ENCODE measurements around the gene MAML3. TPM values are rescaled to one million over a fixed set of nuclear protein-coding genes. Genes with fewer than 3 reads are reported as not detected.
A peak's percentile ranks its signal among the peaks of the same experiment; 100 is the strongest.

Gene MAML3
- total and polyA plus RNA-seq, 12 donors = 1.1 to 4.6 (median 2.6) TPM

DNA sequence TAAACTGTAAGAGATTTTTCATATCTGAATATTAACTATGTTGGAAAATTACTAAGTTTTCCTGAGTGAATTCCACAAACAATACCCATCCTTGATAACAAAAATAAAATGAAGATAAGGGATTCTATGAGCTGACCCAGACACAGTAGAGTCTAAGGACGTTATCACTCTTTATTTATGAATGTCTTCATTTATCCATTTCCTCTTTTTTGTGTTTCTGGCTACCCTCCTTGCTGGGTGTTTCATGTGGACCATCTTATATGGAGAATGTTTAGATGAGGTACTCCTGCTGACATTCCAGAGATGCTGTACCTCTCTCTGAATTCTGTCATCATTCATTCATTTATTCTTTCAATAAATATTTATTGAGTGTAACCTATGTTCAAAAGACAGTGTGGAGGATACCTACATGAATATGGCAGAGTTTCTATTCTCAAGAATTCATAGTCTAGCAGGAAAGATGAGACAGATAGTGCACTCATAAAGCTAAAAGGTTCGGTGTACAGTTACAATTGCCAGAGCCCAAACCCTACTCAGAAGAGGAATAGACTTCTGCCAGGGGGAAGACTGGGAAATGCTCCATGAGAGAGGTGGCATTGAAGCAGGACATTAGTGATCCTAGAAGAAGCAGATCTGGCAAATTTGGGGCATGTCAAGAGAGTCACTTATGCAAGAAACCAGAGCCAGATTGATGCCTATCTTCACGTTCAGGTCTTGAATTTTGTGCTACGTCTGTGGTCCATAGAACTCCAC is 195.8 kb downstream of the MAML3 start:
- DNase-seq (no peak), ATAC-seq (no peak)
- Histone ChIP-seq H3K36me3 (no peaks in the 10 kb centered on the region), H3K27me3 (no peaks in the 10 kb centered on the region), H3K4me1 (peaks cover 0 to 41% (median 26%) of the 10 kb centered on the region in 9 donors), H3K4me3 (no peak overlapping the region), H3K9me3 (no peaks in the 10 kb centered on the region), H3K27ac (no peak overlapping the region)
- TF ChIP-seq, protein P1, sequence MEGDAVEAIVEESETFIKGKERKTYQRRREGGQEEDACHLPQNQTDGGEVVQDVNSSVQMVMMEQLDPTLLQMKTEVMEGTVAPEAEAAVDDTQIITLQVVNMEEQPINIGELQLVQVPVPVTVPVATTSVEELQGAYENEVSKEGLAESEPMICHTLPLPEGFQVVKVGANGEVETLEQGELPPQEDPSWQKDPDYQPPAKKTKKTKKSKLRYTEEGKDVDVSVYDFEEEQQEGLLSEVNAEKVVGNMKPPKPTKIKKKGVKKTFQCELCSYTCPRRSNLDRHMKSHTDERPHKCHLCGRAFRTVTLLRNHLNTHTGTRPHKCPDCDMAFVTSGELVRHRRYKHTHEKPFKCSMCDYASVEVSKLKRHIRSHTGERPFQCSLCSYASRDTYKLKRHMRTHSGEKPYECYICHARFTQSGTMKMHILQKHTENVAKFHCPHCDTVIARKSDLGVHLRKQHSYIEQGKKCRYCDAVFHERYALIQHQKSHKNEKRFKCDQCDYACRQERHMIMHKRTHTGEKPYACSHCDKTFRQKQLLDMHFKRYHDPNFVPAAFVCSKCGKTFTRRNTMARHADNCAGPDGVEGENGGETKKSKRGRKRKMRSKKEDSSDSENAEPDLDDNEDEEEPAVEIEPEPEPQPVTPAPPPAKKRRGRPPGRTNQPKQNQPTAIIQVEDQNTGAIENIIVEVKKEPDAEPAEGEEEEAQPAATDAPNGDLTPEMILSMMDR (IDR thresholded peaks at IDR 0.05) = no peak
- intact Hi-C loops (cut with DNase I) = loop anchor here in 1 of 10 donors (5.0 kb wide), 1 partner anchor 36 kb away; no protein-coding TSS in a partner anchor
- whole genome bisulfite sequencing, 2 donors = 74 to 87% methylated on average over 4 of the region's 4 CpGs

DNA sequence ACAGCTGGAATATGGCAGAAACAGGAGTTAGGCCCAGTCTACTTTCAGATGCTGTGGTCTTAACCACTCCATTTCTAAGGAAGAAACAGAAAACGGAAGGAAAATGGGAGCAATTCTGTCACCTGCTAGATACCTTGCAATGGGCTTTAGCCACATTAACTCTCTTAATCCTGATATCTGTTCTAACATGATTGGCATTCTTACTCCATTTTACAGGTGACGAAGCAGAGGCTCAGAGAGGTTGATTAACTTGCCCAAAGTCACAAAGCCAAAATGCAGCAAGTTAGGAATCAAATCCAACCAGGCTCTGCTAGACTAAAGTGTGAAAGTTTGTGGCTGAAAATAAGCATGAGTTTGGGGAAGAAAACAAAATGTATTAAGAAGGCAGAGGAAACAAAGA is 196.9 kb downstream of the MAML3 start:
- peaks cover 0 to 34% (median 21%) of the 10 kb centered on the region in 9 donors for H3K4me1 ChIP-seq
- no peak for DNase-seq
- intact Hi-C loops (cut with DNase I) = loop anchor here in 1 of 10 donors (5.0 kb wide), 1 partner anchor 35 kb away; no protein-coding TSS in a partner anchor
- H3K27me3 ChIP-seq = no peaks in the 10 kb centered on the region
- H3K27ac ChIP-seq = peak overlapping the region in 2 of 10 donors; percentile 6 to 29
- WGBS, 2 donors = 96 to 99% methylated on average over 2 of the region's 2 CpGs
- H3K9me3 ChIP-seq = no peaks in the 10 kb centered on the region
- no peak overlapping the region for H3K4me3 ChIP-seq
- no peak for ATAC-seq
- TF ChIP-seq, protein P1 (IDR thresholded peaks at IDR 0.05) = no peak
- H3K36me3 ChIP-seq = no peaks in the 10 kb centered on the region

DNA sequence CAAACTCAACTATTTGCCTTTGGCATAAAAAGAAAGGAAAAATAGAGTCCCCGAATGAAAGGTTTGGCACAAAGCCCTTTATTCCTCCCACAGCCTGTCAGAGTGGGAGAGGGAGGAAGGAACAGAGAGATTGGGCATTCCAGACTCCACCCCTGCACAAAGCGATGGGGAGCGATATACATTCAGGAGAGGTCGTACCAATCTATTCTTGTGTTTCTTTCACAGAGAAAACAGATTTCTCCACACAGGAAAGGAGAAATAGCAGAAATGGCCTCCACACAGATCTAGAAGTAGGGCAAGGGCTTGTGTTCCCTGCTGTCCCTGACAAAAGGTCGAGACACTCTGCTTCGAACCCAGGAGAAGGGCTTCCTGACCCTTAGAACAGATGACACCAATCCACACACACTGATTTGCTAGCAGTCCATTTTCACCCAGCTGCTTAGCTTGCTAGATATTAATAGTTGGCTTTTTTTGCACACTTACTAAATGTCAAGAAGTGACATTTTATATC is 197.4 kb downstream of the MAML3 start:
- Histone ChIP-seq H3K36me3 (no peaks in the 10 kb centered on the region), H3K27ac (peak overlapping the region in 3 of 10 donors; percentile 1 to 29 (median 6)), H3K4me1 (peaks cover 0 to 29% (median 17%) of the 10 kb centered on the region in 9 donors), H3K4me3 (peak overlapping the region in 5 of 10 donors; percentile 3 to 32 (median 24)), H3K27me3 (no peaks in the 10 kb centered on the region), H3K9me3 (no peaks in the 10 kb centered on the region)
- TF ChIP-seq, protein P1 (IDR thresholded peaks at IDR 0.05) = no peak
- DNase-seq (peak in 1 of 2 donors; percentile 34), ATAC-seq (peak in 7 of 8 donors; percentile 34 to 73 (median 67))
- 39 to 48% methylated on average over 6 of the region's 6 CpGs for WGBS, 2 donors
- intact Hi-C loops (cut with DNase I) = loop anchor here in 1 of 10 donors (5.0 kb wide), 1 partner anchor 34 kb away; no protein-coding TSS in a partner anchor

DNA sequence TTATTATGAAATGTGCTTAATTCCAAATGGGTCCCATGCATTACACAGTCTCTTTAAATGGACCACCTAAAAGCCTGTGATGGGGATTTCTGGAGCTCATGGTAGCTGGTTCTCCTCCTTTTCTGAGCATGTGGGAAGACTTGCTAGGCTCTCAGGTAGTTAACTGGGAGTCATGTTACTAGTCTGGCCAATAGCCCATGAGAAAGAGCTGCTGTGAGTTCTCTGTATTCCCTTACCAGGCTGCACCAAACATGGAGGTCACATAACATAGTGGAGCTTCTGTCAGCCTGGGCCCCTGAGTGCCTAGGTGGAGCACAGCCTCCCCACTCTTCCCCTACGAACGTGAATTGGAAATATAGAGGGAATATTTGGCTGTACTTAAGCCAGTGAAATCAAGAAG is 198.4 kb downstream of the MAML3 start:
- DNase-seq = no peak
- H3K9me3 ChIP-seq = no peaks in the 10 kb centered on the region
- WGBS, 2 donors = 88 to 93% methylated on average over 2 of the region's 2 CpGs
- ATAC-seq = no peak
- no peaks in the 10 kb centered on the region for H3K27me3 ChIP-seq
- intact Hi-C loops (cut with DNase I) = loop anchor here in 1 of 10 donors (5.0 kb wide), 1 partner anchor 33 kb away; no protein-coding TSS in a partner anchor
- peaks cover 0 to 29% (median 17%) of the 10 kb centered on the region in 9 donors for H3K4me1 ChIP-seq
- H3K27ac ChIP-seq = no peak overlapping the region
- TF ChIP-seq, protein P1 (IDR thresholded peaks at IDR 0.05) = no peak
- no peaks in the 10 kb centered on the region for H3K36me3 ChIP-seq
- no peak overlapping the region for H3K4me3 ChIP-seq

Measured in heart right ventricle (tissue), 16 donors.